Middle frontal gyrus (tissue), 1 donor: ENCODE data around the gene ZNF385C.
A peak's percentile ranks its signal among the peaks of the same experiment; 100 is the strongest.

Experiments
- DNase-seq: peaks from one replicate; pipeline ENCODE4 v3.0.0-alpha.2; 2015; ENCODE audit warnings: low spot score; ENCODE audit errors: extremely low spot score

The ZNF385C gene

DNA sequence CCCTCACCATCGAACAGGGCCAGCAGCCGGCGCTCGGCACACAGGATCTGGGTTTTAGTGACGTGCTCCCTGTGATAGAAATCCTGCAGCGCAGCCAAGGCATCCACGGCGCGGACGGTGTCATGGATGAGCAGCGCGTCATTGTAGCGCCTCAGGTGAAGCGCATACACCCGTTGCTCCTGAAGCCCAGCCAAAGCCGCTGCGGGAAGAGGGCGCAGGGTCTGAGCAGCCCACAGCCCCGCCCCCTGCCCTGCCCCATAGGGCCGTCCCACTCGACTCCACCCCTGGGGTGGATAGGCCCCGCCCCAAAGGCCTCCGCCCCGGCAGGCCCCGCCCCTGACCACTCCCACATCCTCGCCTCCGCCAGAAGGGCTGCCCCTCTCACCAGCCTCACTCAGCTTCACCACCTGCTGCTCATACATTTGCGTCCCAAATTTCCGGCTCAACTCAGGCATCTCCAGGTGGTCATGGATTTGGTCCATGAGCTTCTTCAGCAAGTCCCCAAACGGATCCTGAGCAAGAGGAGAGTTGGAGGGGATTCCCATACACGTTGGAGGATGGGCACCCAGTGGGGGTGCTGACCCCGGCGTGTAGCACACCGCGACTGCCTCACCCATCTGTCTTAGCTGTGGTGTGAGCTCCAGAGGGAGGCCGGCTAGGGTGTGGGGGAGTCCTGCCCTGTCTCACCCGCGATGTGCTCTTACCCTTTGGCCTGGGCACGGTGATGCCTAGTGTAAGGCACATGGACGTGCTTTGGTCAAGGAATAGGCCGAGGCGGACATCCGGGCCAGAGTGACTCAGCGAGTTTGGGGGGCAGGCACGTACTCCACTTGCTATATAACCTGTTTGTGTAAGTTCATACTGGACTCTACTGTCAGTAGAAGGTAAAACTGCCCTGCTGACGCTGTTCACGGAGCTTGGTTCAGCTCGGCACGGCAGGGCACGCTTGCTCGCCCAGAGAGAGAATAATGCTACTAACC lies 9.6 kb upstream of the ZNF385C start:
- peak; percentile 22 for DNase-seq

DNA sequence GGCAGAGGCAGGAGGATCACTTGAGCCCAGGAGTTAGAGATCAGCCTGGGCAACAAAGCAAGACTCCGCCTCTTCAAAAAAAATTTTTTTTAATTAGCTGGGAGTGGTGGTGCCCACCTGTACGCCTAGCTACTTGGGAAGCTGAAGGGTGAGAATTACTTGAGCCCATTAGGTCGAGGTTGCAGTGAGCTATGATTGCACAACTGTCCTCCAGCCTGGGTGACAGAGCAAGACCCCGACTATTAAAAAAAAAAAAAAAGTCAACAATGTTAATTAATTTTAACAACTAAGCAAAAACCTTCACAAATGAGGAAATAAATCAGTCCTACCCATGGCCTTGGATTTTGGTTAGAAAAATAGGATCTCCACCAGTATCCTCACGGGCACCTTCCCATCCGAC lies 8.9 kb upstream of the ZNF385C start:
- no peak for DNase-seq

DNA sequence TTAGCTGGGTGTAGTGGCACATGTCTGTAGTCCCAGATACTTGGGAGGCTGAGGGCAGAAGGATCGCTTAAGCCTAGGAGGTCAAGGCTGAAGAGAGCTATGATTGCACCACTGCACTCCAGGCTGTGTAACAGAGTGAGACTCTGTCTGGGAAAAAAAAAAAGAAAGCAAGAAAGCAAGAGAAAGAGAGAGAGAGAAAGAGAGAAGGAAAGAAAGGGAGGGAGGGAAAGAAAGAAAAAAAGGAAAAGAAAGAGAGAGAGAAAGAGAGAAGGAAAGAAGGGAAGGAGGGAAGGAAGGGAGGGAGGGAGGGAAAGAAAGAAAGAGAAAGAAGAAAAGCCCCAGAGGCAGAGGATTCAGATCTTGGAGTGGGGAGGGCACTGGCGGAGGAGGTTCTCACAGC lies 7.7 kb upstream of the ZNF385C start:
- DNase-seq = no peak

- no peak for DNase-seq
Measured at GRCh38 chr17:42104264-42104663, 6.0 kb upstream of the ZNF385C start.

- DNase-seq = no peak
Measured at GRCh38 chr17:42103221-42103954, 5.1 kb upstream of the ZNF385C start.

DNA sequence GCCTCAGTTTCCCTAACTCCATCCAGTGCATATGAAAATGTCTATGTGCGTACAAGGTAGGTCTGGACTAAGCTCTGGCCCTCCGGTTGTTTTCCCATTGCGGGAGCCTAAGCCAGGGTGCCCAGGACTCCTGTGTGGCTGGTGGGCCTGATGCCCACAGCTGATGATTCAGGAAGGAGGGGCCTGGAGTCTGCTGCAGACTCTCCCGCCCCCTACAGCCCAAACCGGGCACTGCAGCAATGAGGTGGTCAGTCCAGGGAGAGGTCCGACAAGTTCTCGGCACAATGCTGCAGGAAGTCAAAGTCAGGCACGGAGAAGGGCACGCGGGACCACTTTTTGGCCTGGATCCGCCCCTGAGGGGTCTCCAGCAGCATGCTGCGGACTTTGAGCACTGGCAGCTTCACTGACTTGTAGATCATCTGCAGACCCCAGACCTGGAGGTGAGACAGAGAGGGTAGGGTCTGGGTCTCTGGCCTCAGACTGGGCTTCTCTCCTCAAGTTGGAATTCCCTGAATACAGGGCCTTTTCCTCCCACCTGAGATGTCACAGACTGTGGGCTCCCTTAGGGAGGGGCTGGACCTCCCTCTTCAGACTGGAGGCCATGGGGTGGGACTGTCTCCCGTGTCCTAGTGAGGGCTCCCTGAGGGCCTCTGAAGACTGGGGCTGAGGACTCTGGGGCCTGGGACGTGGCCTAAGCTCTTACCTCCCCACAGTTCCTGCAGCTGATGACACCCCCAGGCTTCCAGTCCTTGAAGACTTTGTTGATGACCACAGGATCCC lies 3.4 kb upstream of the ZNF385C start:
- DNase-seq = peak; percentile 19

DNA sequence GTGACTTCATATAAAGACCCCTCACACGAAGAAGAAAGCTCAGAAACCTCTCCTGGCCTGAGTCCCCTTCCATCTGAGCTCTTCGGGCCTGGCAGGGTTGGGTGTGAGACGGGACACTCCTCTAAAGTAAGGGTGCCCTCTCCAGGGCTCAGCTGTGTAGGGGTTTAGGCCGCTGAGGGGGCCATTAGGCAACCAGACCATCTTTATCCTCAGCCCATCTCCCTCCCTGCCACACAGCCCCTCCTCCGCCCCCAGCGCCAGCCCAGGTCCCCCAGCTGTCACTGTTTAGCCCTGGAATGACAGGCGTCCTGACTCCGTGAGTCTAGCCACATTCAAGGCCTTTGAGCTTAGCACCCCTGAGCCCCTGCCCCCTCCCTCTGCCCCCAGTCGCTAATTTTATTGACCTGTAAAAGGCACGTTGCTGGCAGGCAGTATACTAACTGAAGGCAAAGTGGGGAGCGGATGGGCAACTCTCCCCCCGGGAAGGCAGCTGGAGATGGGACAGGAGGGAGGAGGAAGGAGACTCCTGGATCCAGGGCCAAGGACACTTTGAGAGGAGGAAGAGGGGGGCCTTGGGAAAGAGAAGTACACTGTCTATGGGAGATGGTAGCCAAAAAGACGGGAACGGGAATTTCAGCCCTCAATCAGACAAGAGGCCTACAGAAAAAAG lies 592 bp upstream of the ZNF385C start:
- no peak for DNase-seq

GRCh38 chr17:42096360-42097111 lies 1.7 kb downstream of the ZNF385C start:
- DNase-seq = no peak

GRCh38 chr17:42094375-42095069 lies 3.8 kb downstream of the ZNF385C start:
- DNase-seq = no peak

- DNase-seq = no peak
Measured at GRCh38 chr17:42092939-42093338, 5.3 kb downstream of the ZNF385C start.

- DNase-seq = no peak
Measured at GRCh38 chr17:42090964-42091790, 7.1 kb downstream of the ZNF385C start.

DNA sequence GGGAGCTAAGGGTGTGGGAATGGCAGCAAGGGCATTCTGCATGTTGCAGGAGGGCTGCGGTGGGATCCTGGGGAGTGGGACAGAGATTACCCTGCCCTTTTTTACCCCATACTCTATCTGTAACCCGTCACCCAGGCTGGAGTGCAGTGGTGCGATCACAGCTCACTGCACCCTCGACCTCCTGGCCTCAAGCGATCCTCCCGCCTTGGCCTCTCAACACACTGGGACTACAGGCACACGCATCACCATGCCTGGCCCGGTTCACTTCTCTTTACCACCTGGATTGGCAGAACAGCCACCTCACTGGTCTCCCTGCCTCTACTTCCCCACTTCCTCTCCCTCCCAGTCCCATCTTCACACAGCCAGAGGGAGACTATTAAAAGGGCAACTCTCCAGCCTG lies 9.5 kb downstream of the ZNF385C start:
- no peak for DNase-seq

DNA sequence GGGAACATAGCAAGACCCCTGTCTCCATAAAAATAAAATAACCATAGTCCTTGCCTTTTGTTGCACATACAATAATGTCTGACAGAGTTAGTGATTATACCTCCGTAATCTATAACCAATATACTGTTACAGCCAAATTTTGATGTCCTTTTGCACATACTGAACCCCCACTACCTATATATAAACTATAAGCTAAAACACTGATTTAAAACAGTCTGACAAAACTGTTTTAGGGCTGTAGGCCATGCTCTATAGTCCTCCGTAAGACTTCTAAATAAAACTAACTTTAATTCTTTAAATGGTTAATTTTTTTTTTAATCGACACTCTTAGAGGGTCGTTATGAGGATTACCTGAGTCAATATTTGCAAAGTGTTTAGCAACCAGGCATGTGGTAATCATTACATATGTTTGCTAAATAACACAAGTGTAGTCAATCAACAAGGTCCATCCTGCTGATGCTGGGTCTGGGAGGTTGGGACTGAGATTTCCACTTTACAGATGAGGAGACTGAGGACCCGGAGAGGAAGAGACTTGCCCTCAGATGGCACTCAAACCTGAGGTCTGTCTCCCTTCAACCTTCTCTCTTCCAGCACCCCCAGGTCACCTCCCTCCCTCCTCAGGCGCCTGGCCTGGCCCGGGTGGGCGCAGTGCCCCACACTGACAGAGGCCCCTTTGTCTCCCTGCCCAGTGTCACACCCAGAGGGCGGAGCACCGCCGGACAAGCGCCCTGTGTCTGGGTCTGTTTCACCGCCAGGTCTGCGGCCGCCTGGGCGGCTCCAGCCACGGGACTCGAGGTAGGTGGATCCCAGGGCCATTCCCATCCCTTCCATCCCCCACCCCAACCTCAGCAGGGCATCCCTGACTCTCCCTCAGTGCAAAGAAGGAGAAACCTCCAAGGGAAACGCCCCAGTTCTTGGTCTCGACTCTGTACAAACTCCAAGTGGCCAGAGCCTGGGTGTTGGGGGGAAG lies 10.3 kb downstream of the ZNF385C start:
- no peak for DNase-seq

DNA sequence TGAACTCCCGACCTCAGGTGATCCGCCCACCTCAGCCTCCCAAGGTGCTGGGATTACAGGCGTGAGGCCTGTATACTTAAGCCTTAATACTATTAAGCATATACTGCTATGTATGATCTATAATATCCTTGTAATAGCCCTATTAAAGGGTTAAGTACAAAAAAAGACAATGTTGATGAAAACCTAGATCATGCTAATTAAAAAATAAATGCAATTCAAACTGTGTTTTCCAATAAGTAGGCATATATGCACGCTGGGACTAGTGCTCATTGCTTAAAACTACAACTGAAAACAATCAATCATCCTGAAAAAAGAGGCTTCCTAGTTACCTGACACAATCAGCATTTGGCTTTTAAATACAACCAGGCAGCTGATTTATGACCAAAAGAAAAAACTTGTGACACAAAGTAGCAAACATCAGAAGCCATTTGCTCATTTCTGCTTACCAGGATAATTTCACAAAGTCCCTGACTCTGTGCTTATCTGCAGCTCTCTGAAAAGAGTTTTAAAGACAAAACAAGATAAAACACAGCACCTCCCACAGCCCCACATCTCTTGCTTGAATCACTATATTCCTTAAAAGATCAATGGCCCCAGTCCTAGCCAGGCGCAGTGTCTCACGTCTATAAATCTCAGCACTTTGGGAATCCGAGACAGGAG lies 11.1 kb downstream of the ZNF385C start:
- DNase-seq = no peak

- DNase-seq = no peak
Measured at GRCh38 chr17:42081516-42082129, 16.6 kb downstream of the ZNF385C start.

DNA sequence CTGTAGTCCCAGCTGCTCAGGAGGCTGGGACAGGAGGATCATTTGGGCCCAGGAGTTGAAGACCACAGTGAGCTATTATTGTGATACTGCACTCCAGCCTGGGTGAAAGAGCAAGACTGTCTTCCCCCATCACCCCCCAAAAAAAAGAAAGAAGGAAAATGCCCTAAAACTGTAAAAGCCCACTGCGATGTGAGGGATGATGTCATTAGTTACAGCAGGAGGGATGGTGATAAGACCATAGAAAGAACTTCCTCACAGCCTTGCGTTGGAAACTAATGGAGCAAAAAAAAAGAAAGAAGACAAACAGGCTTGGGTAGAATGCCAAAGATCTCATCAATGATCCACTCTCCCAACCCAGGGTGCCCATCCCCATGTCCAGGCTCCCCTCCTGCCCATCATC lies 18.7 kb downstream of the ZNF385C start:
- DNase-seq = no peak
